NT2/D1 (cell line): ENCODE measurements around the gene BCKDK.

Experiments used
- SUZ12 ChIP-seq: IDR thresholded peaks from 2 replicates; pipeline ENCODE4 v1.6.1; 2011; ENCODE audit not compliant: insufficient read length, insufficient read depth; ENCODE audit errors: extremely low read depth
- YY1 ChIP-seq: IDR thresholded peaks from 2 replicates; pipeline ENCODE4 v1.6.1; 2011; ENCODE audit not compliant: insufficient read length, insufficient read depth
- ZNF274 ChIP-seq: IDR thresholded peaks from 2 replicates; pipeline ENCODE4 v1.6.1; 2011; ENCODE audit warnings: mild to moderate bottlenecking, low read depth, low read length

DNA sequence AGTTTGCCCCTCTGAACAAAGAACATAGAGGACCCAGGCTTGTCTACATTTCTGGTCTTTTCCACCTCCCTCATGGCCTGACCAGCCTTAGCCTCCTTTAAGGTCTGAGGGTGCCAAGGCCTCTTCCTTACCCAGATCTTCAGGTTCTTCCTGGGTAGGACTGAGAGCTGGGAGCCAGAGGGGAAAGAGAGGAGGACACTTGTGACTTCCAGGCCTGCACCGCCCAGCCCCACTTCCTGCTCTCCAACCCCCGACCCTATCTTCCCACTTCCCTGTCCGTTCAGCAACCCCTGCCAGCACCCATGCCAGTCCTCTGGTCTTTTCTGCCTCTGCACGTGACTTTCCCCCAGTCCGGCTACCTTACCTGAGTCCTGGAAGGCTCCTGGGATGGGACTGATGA lies 41.1 kb downstream of the BCKDK start:
- TF ChIP-seq ZNF274: no peak
- TF ChIP-seq YY1: no peak
- no peak for TF ChIP-seq SUZ12
